B cell (primary cell): ENCODE measurements around the gene ZFYVE16. TPM values are rescaled to one million over a fixed set of nuclear protein-coding genes. Genes with fewer than 3 reads are reported as not detected.
"Not testable (repeated sequence)": the region's sequence is repeated elsewhere in the genome, so short reads cannot be mapped to it uniquely, and the experiment has no call there.

Experiments used
- ATAC-seq: fragments of 200-7000 bp; cut with Tn5 transposase; one replicate; pipeline ENCODE4 v1.10.0; 2021; ENCODE audit warnings: low read depth, mild to moderate bottlenecking, moderate number of reproducible peaks, moderate library complexity
- CTCF ChIA-PET: fragments of 350-600 bp; sonication (Branson Sonifier 250); formaldehyde crosslinking; loops from one replicate; lab custom pipeline; 2021; ENCODE audit warnings: antibody characterized with exemption, inconsistent platforms; lab: Charles Lee
- POLR2A ChIA-PET: fragments of 350-600 bp; sonication (Branson Sonifier 250); formaldehyde crosslinking; loops from one replicate; lab custom pipeline; 2021; ENCODE audit warnings: antibody characterized with exemption; lab: Charles Lee
- DNase-seq: peaks from one replicate; pipeline ENCODE4 v3.0.0; 2013
- H2AFZ ChIP-seq: 2 replicates; pipeline ENCODE4 v1.6.1; 2012; ENCODE audit warnings: mild to moderate bottlenecking, low read depth, low read length; ENCODE audit not compliant: insufficient read depth, poor library complexity, severe bottlenecking
- H3K27ac ChIP-seq, 2 donors: 1 replicate in 1 of 2; 2 replicates in 1 of 2; pipeline ENCODE4 v1.5.1; 2012 to 2013; ENCODE audit warnings: low read length in 2 of 2, mild to moderate bottlenecking in 2 of 2, moderate library complexity in 1 of 2
- H3K27me3 ChIP-seq, 4 experiments: fragments of 200-600 bp in 1 of 4; sonication (generic) in 1 of 4; replicated peaks in 1 of 4; 1 replicate in 2 of 4; 2 replicates in 2 of 4; pipeline versions ENCODE4 v1.6.1 to v1.7.0; 2013 to 2016; ENCODE audit warnings: low read length in 3 of 4, mild to moderate bottlenecking in 2 of 4, mixed read lengths in 1 of 4, moderate library complexity in 1 of 4; ENCODE audit not compliant: insufficient read depth in 4 of 4, control insufficient read depth in 3 of 4; ENCODE audit errors: control extremely low read depth in 1 of 4
- H3K36me3 ChIP-seq, 2 experiments: replicated peaks in 1 of 2; 1 replicate in 1 of 2; 2 replicates in 1 of 2; pipeline versions ENCODE4 v1.6.1 to v1.7.1; 2013; ENCODE audit warnings: low read length in 1 of 2; ENCODE audit not compliant: insufficient read depth in 2 of 2, control insufficient read depth in 1 of 2; ENCODE audit errors: control extremely low read depth in 1 of 2, extremely low read depth in 1 of 2
- H3K4me1 ChIP-seq, 2 donors: fragments of 200-600 bp in 1 of 2; sonication (generic) in 1 of 2; 1 replicate in 1 of 2; 2 replicates in 1 of 2; pipeline versions ENCODE4 v1.5.1 to v1.6.1; 2013 to 2017; ENCODE audit warnings: low read length in 2 of 2; ENCODE audit not compliant: control insufficient read depth in 2 of 2, insufficient read depth in 2 of 2
- H3K4me2 ChIP-seq: replicated peaks from 2 replicates; pipeline ENCODE3; 2012; ENCODE audit warnings: mild to moderate bottlenecking, low read depth, low read length; ENCODE audit not compliant: poor library complexity, severe bottlenecking
- H3K4me3 ChIP-seq, 5 experiments: fragments of 200-600 bp in 1 of 5; sonication (generic) in 1 of 5; 1 replicate in 3 of 5; 2 replicates in 2 of 5; pipeline versions ENCODE4 v1.5.1 to v1.7.0; 2011 to 2016; ENCODE audit warnings: low read length in 4 of 5, mild to moderate bottlenecking in 4 of 5, low read depth in 2 of 5, control low read depth in 1 of 5, moderate library complexity in 1 of 5; ENCODE audit not compliant: insufficient read depth in 1 of 5; ENCODE audit errors: control extremely low read depth in 1 of 5, extremely low read depth in 1 of 5
- H3K79me2 ChIP-seq: fragments of 200-600 bp; sonication (generic); one replicate; pipeline ENCODE4 v1.6.0; 2016; ENCODE audit warnings: low read length; ENCODE audit not compliant: control insufficient read depth, insufficient read depth
- H3K9ac ChIP-seq: fragments of 200-600 bp; sonication (generic); 2 replicates; pipeline ENCODE4 v1.6.1; 2017; ENCODE audit warnings: mild to moderate bottlenecking, low read length, moderate library complexity
- H3K9me3 ChIP-seq, 3 donors: one replicate each; pipeline versions ENCODE4 v1.6.1 to v1.7.1; 2013; ENCODE audit warnings: low read length in 2 of 3; ENCODE audit not compliant: control insufficient read depth in 2 of 3, insufficient read depth in 1 of 3; ENCODE audit errors: control extremely low read depth in 1 of 3
- H4K20me1 ChIP-seq: 2 replicates; pipeline ENCODE4 v1.6.0; 2012; ENCODE audit warnings: mild to moderate bottlenecking, low read length; ENCODE audit not compliant: insufficient read depth, control insufficient read depth, poor library complexity, severe bottlenecking
- H3K27ac Mint-ChIP-seq: one replicate; pipeline ENCODE4 v1.8.0; 2021; ENCODE audit warnings: mixed read lengths
- H3K27me3 Mint-ChIP-seq: one replicate; pipeline ENCODE4 v1.8.0; 2021; ENCODE audit warnings: mixed read lengths
- H3K4me1 Mint-ChIP-seq: one replicate; pipeline ENCODE4 v1.8.0; 2021; ENCODE audit warnings: mixed read lengths
- H3K4me3 Mint-ChIP-seq: one replicate; pipeline ENCODE4 v1.8.0; 2021; ENCODE audit warnings: mixed read lengths
- H3K9me3 Mint-ChIP-seq: one replicate; pipeline ENCODE4 v1.8.0; 2022; ENCODE audit warnings: mixed read lengths; ENCODE audit not compliant: insufficient read depth
- CTCF ChIP-seq: fragments of 200-600 bp; IDR thresholded peaks from one replicate; pipeline ENCODE4 v1.8.0; 2022; ENCODE audit warnings: antibody characterized with exemption, mild to moderate bottlenecking
- EZH2 ChIP-seq: IDR thresholded peaks from 2 replicates; pipeline ENCODE4 v1.6.1; 2012; ENCODE audit warnings: borderline replicate concordance, low read depth, mild to moderate bottlenecking, moderate library complexity, low read length; ENCODE audit not compliant: insufficient read depth, poor library complexity, severe bottlenecking
- WGBS: methylation state at CpG from one replicate; pipeline ENCODE4 v1.1.5; 2013; ENCODE audit warnings: missing lambda C conversion rate; ENCODE audit not compliant: insufficient coverage; 5-methylcytosine and 5-hydroxymethylcytosine counted together
- intact Hi-C: fragments of 100-400 bp; cut with micrococcal nuclease; formaldehyde crosslinking; loops from one replicate; pipeline ENCODE4 v1.10.0; 2022
- polyA plus RNA-seq: library from polyadenylated mRNA; depleted of rRNA; stranded (reverse); fragments of >200 nt; gene quantifications from 2 replicates; pipeline ENCODE4 v1.2.3, GENCODE V29; 2012
- total RNA-seq, 2 donors: library from RNA; stranded (reverse); fragments of 120-200 nt in 1 of 2; gene quantifications; 1 replicate in 1 of 2; 2 replicates in 1 of 2; pipeline versions ENCODE4 v1.2.3 to v1.2.4, GENCODE V29; 2013 to 2022

The ZFYVE16 gene
- total and polyA plus RNA-seq, 2 donors (not counting 1 experiment from before 2014, with no cell fraction given): 4.7 to 38.3 TPM

GRCh38 chr5:80468131-80468530, 60.3 kb downstream of the ZFYVE16 start:
- TF ChIP-seq CTCF (no peak), EZH2 (no peak)
- intact Hi-C loops: no loop called here
- H3K4me1 Mint-ChIP-seq: no peaks in the 10 kb centered on the region
- DNase-seq (no peak), ATAC-seq (no peak)
- Histone ChIP-seq H3K9ac (no peak overlapping the region), H3K36me3 (peaks cover 11 to 15% of the 10 kb centered on the region in 2 experiments), H3K4me2 (no peak overlapping the region), H3K4me3 (no peak overlapping the region), H2AFZ (no peak overlapping the region), H3K9me3 (peaks cover 4 to 22% (median 20%) of the 10 kb centered on the region in 3 donors), H3K27me3 (no peaks in the 10 kb centered on the region), H4K20me1 (no peaks in the 10 kb centered on the region), H3K79me2 (no peaks in the 10 kb centered on the region), H3K4me1 (no peaks in the 10 kb centered on the region), H3K27ac (no peak overlapping the region)
- no peak overlapping the region for H3K27ac Mint-ChIP-seq
- no peak overlapping the region for H3K4me3 Mint-ChIP-seq
- ChIA-PET CTCF (no interaction called here), POLR2A (no interaction called here)
- H3K9me3 Mint-ChIP-seq: peaks cover 16% of the 10 kb centered on the region
- WGBS: no CpG with 5 or more reads among the region's 1 CpG
- no peaks in the 10 kb centered on the region for H3K27me3 Mint-ChIP-seq

- DNase-seq, H3K27ac ChIP-seq, H3K9ac ChIP-seq, H3K9me3 Mint-ChIP-seq, H3K27me3 ChIP-seq, H4K20me1 ChIP-seq, intact Hi-C loops, H3K4me1 Mint-ChIP-seq, H2AFZ ChIP-seq, H3K27ac Mint-ChIP-seq, CTCF ChIA-PET, H3K4me3 Mint-ChIP-seq, H3K4me2 ChIP-seq, H3K79me2 ChIP-seq, ATAC-seq, H3K4me3 ChIP-seq, H3K4me1 ChIP-seq, H3K27me3 Mint-ChIP-seq, POLR2A ChIA-PET: not testable (repeated sequence)
- WGBS: no CpG with 5 or more reads among the region's 2 CpGs
- peaks cover 20 to 25% of the 10 kb centered on the region in 2 experiments for H3K36me3 ChIP-seq
- H3K9me3 ChIP-seq: peaks cover 0 to 19% (median 13%) of the 10 kb centered on the region in 3 donors
Observed at GRCh38 chr5:80470631-80471030, 62.8 kb downstream of the ZFYVE16 start.
